ENCODE data around the gene PRR29.
"Not testable (repeated sequence)": the region's sequence is repeated elsewhere in the genome, so short reads cannot be mapped to it uniquely, and the experiment has no call there.

The PRR29 gene

DNA sequence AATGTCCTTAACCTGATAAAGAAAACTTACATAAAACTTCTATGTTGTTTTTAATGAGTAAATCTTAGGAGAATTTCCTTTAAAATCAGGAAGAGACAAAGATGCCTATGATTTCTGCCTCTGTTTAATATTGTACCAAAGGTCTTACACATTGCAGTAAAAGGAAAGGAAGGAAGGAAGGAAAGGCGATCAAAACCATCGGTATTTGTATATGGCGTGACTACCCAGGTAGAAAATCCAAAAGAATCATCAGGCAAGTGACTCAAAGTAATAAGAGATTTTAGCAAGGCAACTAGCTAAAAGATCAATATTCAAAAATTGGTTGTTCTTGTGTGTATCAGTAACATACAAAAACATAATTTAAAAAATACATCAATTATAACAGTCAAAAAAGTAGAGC is 18.8 kb downstream of the PRR29 start:
- DNase-seq, result no peak

DNA sequence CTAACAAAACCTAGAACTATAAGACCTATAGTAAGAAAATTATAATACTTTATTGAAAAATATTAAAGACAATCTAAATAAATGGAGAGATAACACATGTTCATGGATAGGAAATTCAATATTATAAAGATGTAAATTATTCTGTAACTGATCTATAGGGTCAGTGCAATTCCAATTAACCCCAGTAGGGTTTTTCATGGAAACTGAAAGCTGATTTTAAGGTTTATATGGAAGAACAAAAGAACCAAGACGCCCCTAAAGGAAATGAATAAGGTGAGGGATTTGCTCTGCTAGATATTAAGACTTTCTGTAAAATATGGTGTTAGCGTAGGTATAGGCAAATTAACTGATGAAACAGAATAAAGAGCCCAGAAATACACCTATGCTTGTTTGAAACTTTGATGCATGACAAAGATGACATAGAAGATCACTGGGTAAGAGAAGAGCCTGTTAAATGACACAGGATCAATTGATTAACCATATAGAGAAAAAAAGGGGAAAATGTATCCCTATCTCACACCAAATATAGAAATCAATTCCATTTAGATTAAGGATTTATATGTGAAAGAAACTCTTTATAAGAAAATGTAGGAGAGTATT is 19.3 kb downstream of the PRR29 start:
- no peak for DNase-seq

DNA sequence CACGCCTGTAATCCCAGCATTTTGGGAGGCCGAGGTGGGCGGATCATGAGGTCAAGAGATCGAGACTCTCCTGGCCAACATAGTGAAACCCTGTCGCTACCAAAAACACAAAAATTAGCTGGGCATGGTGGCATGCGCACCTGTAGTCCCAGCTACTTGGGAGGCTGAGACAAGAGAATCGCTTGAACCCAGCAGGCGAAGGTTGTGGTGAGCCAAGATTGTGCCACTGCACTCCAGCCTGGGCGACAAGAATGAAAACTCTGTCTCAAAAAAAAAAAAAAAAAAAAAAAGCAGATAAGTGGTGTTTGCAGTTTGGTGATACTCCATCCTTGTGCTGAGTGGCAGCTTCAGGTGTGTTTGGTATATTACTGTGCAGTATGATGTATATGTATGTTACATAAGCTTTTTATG is 21.4 kb downstream of the PRR29 start:
- DNase-seq, result not testable (repeated sequence)

DNA sequence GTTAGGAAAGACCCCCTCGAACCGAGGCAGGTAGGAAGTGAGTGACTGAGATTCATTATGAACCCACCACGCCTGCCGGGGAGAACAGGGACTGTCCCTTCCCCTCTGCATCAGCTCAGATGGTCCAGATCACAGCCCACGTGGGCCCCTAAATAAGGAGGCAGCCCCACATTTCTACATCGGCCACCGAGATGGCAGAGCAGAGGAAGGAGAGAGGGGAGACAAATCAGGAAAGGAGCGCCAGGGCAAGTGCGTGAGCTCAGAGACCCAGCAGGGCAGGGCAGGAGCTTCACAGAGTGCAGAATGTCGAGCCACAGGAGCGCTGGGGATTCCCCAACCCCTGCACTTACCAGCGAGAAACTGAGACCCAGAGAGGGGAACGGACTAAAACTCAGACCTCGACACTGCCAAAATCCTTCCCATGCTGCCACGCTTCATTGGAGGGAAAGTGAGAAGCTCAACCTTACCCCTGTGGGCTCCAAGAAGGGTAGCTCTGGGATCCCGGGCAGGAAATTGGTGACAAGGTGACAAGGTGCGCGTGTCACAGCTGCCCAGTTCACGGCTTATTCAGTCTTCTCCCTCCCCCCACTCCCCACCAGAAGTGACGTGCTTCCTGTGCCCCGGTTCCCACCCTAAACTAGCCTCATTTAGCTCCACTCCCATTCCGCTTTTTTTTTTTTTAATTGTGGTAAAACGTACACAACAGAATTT is 22.1 kb downstream of the PRR29 start, which contains the start of gene ICAM2:
ICAM2 (minus strand) TSS at position 578 of the 711 bp plus-strand sequence. CDS start 13,942 bp downstream, outside the sequence.
- DNase-seq, result no peak

DNA sequence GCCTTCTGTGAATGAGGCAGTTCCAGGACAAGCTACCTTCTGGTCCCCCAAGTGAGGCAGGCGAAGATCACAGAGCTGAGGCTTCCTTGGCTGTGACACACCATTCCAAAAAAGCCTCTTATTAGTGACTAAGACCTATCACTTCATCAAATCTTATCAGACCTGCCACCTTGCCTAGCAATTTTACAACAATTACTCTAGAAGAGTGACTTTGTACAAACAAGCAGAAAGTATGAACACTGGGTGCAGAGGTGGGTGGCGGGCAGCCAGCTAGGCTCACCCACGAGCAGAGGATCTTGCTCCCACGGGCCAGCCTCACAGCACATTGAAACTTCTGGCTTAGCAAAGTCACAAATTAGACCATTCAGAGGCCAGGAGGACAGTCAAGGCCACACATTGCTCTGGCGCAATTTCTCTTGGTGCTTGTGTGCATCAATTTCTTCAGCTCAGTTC is 24.5 kb downstream of the PRR29 start:
- no peak for DNase-seq

DNA sequence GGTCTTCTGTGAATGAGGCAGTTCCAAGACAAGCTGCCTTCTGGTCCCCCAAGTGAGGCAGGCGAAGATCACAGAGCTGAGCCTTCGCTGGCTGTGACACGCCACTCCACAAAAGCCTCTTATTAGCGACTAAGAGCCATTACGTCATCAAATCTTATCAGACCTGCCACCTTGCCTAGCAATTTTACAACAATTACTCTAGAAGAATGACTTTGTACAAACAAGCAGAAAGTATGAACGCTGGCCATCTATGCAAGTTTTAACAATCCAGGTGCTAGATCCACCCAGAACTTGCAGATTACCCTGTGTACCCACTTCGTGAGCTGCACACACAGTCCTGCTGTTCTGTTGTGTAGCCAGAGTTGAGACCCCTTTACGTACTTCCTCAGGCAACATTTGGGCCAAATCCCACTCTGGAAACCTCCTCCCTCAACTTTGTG is 26.1 kb downstream of the PRR29 start:
- DNase-seq, result no peak

DNA sequence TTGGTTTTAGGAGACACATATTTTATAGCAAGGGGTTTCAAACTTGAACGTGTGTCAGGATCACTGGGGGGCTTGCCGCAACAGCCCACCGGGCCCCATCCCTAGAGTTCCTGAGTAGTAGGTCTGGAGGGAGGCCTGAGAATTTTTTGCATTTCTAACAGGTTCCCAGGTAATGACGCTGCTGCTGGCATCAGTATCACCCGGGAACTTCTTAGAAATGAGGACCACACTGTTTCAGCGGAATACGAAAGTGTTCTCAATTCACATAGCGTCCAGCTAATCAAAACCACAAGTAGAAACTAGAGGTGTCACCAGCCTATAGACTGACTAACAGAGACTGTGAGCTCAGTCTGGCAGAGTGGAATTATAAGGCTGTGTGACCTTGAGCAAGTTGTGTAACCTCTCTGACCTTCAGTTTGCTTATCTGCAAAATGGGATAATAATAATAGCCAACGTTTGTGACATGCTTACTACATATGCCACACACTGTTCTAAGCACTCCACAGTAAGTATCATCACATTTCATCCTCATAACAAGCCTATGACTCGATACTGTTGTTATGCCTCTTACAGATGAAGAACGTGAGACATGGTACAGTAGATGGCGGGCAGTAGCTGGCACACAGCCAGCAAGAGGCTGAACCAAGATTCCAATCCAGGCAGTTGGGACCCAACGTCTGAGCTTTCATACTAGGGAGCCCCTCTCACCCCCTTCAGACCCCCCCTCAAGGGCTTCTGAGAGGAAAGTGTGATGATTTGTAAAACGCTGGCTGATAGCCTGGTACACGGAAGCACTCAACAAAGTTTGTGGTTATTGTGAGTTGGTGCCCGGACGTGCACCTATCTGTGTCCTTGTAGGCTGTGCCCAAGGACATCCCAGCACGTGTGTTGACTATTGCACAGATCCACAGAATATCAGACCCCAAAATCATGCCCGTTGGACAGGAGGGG is 26.9 kb downstream of the PRR29 start:
- no peak for DNase-seq

DNA sequence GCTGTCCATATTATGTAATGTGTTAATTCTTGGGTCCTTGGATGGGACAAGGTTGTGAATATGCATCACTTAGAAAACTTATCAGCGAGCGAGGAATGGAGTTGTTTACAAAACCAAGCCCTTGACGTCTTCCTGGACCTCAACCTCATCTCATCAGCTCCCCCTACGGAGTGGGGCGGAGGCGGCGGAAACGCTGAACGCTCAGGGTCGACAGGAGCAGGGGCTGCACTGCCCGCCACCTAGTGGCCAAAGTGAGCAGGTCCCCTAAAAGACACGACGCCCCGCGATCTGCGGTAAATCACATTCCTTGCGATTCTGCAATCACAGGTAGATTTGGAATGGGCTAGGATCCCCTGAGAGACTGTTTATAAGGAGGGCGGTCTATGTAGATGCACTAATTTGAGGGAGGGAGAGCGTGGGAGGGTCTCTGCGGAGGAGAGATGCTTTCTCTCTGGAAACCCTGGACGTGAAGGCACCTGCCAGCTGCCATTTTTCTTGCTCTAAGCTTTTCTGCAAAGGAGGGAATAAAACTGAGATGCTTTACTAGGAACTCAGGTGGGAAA is 27.7 kb downstream of the PRR29 start:
- no peak for DNase-seq

DNA sequence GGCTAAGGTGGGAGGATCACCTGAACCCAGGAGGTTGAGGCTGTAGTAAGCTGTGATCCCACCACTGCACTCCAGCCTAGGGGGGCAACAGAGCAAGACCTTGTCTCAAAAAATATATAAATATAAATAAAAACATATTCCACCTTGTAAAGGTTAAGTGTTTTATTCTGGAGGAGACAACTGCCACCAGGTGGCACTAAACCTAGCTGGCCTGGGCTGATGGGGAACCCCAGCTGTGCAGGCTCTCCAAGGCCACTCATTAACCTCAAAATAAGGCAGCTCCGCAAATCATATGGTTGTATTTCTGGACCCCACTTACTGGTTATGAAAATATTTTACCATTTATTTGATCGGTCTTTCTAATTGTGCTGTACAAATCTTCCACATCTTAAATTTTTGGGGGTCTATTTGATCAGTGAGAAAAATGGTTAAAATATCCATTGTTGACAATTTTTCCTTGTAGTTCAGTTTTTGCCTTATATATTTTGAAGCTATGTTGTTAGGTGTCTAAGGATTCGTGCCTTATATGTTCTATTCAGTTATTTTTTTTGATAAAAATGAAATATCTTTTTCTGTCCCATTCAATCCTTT is 30.8 kb downstream of the PRR29 start:
- DNase-seq, result no peak

DNA sequence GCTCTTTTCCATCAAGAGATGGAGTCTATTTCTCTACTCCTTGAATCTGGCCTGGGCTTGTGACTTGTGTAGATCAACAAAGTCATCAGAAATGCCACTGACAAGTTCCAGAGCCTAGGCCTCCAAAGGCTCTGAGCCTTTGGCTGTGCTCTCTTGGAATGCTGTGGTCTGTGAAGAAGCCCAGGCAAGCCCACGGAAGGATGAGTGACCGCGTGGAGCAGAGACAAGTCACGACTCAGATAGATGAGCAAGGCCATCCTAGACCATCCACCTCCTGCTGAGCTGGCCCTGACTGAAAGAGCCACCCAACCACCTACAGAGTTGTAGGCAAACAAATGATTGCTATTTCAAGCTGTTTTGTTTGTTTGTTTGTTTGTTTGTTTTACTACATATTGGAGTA is 33.9 kb downstream of the PRR29 start:
- DNase-seq, result no peak

DNA sequence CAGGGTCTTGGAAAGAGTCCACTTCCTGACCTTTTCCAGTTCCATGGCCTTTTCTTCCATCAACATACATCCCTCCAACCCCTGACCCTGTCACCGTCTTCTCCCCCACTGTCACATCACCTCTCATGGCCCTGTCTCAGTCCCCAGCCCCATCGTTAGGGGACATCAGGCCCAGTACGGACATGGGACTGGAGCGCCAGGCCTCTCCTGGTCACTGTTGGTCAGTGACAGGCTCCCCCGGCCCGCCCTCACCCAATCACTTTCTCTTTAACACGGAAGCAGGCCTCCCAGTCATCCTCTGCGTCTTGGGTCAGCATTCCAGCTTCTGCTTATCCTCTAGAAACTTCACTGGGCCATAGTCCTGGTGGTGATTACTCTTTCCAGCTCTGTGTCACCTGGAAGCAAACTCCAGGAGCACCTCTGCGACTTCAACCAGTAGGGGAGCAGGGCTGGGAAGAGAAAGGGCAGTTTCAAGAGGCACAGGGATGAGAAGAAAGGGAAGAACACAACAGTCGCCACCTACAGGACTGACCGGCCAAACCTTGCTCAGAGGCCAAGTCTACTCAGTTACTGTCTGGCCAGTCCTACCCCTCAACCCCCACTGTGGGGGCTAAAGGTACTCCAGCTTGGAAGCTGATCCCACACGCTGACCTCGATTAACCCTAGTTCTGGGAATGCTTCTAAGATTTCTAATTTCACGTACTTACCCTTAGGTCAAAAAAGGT is 38.2 kb downstream of the PRR29 start:
- no peak for DNase-seq

DNA sequence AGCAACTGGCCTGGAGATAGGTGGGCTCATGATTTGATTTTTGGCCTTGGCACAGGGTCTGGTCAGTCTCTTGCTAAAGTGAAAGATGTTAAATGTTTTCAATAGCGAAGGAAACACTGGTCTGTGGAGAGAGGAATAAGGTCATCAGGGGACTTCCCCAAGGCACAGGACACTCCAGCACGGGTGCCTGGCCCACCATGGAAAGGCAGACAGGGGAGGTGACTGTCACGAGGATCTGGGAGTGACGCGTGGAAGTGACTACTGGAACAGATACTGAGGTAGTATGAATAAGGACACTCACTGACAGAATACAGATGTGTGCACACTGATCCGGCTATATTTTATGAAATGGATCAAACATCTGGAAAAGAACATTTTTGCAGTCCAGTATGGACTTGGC is 39.0 kb downstream of the PRR29 start:
- DNase-seq, result no peak

DNA sequence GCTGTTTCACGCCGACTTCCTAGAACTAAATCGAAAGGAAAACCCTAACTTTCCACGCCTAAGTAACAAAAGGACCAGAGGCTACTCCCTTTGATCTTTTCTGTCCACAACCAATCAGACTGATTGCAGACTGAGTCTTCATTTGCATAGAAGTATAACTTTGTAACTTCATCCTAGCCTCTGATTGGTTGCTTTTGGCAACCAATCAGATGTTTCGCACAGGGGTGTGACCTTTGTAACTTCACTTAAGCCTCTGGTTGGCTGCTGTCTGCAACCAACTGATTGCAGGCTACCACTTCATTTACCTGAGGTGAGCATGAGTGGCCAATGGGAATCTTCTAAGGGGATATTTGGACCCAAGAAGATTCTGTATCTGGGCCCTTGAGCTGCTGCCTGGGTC is 39.7 kb downstream of the PRR29 start:
- DNase-seq, result no peak

DNA sequence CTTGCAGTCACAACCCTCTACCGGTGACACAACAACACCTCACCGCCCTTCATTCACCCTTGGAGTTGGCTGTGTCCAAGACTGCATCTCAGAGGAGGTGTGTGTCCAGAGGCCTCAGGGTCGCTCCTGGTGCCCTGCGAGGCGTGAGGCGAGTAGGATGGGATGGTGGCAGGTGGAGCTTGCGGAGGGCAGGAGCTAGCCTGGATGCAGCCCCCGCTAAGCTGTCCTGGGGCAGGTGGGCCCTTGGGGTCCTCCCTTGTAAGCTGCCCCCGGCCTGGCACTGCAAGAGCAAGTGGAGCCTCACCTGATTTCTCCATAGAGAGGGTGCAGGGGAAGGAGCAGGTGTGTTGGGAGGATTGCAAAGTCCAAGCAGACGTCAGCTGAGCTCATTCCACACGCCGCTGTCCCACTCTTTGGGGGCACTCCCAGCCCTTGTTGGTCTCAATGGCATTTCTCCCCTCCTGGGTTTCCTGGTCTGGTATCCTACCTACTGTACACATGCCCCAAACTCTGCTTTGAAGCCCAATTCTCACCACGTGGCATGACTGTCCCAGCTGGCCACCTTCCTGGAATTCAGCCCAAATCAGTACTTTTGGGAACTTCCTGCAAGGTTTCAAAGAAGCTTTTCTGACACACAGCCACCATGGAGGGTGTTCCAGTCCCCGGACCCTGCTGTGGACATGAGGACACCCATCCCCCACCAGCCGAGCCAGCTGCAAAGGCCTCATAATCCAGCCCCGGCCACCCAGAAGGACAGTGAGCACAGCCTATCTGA is 40.4 kb downstream of the PRR29 start:
- DNase-seq, result no peak

DNA sequence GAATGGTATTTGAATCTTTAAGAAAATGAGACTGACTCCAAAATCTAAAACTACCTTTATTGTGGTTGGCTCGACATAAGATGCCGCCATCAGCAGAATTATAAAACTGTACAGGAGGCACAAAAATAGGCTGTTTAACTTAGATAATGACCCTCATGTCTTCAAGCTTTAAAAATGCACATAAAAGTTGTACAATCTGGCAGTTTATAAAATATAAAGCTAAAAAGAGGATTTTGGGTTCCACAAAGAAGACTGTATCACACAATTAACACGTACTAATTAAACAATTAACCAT is 40.9 kb downstream of the PRR29 start:
- no peak for DNase-seq

DNA sequence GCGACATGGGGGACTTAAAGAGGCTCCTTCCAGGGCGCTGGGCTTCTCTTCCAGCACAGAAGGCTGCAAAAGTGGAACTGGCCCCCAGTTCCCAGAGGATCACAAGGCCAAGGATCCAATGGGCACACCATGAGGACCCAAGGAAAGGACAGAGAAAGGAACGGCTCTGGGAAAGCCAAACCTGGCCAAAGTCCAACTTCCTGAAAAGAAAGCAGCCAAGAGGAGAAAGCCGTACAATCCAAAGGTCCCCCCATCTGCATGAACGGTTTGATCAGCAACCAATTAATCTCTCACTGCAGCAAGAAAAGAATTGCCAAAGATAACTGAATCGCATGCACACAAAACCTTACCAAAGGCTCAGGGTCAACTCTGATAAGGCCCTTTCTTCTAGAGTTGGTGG is 42.1 kb downstream of the PRR29 start:
- no peak for DNase-seq

DNA sequence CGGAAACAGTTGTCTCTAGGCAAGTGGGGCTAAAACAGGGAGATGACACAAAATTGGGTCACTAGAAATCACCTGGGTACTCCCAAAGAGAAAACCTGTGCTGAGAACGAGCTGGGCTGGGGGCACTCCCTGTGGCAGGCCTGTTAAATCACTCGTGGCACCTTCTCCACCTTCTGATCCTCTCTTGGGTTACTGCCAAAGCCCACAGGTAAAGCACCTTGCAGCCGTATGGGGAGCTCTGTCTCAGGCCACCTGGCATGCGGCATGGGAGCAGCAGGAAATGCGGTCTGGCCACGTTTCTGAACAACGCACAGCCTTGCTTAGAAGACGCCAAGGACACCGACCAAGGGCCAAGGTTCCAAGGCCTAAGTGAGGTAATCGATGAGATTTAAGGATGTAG is 43.8 kb downstream of the PRR29 start:
- DNase-seq, result no peak

DNA sequence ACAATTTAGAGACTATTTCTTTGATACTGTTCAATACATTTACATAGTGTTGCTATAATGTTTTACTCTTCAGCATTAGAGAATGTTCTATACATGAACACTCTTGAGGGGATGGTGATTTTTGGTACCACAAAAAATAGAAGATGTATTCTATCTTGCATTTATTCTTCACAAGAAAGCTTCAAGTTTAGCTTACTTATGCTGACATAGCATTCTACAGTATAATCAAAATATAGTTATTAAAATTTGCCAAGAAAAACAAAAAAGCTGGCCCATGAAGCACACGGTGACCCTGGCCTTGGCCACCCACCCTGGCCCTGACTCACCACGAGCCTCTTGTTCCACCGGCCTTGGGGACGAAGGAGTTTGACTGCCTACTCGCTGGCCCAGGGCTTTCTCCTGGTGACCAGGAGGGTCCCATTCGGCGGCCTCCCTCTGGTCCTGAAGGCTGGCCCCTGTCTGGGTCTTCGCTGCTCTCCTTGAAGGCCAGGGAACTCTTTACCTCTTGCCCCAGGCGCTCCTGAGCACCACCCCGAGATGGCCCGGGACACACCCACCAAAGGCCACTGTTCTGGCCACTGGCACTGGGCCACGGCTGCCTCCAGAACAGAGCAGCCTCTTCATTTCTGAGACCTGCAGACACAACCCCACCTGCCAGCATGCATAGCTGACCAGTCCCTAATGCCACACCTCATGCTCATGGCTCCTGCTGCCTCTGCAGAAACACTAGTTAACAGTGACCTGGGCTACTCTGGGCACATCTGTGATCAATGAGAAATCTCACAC is 44.7 kb downstream of the PRR29 start:
- no peak for DNase-seq

DNA sequence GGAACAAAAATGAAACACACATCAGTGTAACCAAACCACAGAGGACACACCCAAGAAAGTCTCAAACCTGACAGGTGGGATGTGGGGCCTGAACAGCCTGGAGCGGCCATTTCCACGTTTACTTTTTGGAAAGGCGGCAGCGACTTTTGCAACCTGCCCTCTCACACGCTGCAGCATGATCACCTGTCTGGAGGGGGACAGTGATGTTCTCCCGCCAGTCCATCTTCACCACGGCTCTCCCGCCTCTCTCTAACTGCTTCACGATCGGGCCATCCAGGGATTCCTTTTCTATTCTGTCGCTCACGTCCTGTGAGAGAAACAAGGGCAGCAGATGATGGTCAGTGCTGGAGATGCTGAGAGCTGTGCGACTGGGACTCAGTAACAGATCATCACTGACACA is 47.0 kb downstream of the PRR29 start:
- DNase-seq, result no peak

DNA sequence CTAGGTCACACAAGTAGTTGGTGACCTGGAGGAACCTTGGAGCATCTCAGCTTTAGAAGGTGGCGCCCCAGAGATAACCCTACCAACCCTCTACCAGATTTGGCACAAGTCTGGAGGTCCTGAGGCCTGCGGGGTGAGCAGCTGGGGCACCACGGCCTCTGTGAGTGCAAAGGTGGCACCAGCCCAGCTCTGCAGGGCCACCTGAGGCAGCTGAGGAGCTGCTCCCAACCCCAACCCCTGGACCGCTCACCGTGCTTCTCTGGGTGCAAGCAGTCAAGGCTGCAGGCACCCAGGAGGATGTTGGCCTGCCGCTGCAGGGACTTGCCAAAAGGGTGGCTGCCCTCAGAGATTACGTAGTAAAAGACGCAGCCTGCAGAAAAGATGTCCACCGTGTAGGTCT is 50.7 kb downstream of the PRR29 start:
- no peak for DNase-seq

DNA sequence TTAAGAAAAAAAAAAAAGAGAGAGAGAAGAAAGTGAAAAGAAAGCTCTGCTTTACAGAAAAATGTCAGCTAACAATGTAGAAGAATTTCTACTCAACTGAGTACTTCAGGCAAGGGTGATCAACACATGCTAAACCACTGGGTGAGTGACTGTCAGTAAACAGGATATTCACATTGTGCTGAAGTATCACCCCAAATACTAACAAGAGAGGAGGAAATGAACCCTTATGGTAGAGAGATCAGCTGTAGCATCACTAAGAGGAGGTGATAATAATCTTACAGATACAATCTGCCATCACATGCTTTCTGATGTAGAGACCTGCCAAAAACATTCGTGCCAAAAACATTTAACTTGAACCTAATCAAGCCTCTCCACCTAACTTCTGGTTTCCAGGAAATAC is 53.0 kb downstream of the PRR29 start:
- no peak for DNase-seq
